ENCODE results near the gene PLBD2.

The PLBD2 gene

GRCh38 chr12:113368331-113368730 is 9.9 kb downstream of the PLBD2 start:
- DNase-seq: peak in 1 of 58 donors; percentile 8

DNA sequence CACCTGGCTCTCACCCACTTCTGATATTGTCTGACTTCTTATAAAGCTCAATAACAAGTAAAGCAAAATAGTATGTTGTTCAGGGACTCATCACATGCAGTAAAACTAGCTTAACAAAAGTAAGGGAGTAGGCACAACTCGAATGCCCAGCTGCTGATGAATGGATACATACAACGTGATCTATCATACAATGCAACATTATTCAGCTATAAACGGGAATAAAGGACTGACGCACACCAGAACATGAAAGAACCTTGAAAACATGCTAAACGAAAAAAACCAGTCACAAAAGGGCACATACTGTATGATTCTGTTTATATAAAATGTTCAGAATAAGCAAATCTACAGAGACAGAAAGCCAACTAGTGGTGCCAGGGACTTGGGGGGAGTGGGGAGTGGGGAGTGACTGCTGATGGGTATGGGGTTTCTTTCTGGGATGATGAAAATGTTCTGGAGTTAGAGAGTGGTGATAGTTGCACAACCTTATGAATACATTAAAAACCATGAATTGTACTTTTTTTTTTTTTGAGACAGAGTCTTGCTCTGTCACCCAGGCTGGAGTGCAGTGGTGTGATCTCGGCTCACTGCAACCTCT is 11.1 kb downstream of the PLBD2 start:
- DNase-seq: peak in 5 of 58 donors; percentile 22 to 48 (median 41)

DNA sequence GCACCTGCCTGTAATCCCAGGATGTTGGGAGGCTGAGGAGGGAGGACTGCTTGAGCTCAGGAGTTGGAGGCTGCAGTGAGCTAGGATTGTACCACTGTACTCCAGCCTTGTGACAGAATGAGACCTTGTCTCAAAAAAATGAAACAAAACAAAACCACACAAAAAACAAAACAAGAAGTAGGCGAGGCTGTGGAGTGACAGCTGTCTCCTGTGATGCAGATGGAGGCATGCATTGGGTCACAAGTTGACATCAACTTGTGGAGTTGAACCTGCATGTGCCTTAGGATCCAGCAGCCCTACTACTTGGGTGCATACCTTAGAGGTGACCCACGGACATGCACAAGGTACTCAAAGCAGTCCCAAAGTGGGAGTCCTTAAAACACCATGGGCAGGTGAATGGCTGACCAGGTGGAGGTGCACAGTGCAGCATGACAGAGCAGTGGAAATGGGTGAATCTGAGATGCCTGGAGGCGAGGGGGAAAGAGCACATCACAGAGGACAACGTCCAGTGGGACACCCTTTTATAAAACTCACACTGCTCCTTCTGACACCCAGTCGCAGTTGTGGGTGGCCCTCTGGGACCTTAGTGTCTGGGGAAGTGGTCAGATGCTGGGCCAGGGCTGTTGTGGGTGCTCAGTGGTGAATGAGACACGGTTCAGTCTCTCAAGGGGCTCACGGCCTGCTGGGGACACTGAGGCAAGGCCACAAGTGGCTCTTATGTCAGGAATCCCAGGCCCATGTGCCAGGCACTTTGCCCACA is 12.7 kb downstream of the PLBD2 start:
- DNase-seq: no peak

DNA sequence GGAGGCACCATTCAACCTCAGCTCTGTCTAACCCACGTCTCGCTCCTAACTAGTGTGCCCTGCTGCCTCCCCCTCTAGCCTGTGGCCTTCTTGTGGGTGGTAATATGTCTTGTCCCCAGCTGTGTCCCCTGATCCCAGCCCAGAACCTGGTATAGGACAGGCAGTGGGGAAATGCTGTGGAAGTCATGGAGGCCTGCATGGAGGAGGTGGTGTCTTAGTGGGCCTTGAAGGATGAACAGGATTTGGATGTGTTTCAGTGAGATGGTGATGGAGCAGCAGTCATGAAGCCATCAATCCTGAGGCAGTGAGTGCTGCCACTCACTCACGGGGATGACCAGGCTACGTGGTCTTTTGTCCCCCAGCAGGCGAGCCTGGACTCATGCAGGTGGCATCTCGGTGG is 13.4 kb downstream of the PLBD2 start:
- DNase-seq: no peak

DNA sequence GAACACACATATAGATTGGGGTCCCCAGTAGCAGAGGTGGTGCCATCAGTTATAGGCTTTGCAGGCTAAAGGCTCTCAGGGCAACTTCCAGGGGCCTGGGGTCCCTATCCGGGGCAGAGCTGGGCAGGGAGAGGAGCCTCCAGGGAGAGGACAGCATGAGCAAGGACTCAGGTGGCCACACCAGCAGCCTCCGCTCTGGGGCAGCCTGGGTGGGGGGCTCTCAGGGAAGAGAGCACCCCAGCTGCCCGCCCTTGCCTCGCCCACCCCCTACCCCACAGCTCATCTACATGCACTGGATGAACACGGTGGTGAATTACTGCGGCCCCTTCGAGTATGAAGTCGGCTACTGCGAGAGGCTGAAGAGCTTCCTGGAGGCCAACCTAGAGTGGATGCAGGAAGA is 14.0 kb downstream of the PLBD2 start:
- DNase-seq: no peak

DNA sequence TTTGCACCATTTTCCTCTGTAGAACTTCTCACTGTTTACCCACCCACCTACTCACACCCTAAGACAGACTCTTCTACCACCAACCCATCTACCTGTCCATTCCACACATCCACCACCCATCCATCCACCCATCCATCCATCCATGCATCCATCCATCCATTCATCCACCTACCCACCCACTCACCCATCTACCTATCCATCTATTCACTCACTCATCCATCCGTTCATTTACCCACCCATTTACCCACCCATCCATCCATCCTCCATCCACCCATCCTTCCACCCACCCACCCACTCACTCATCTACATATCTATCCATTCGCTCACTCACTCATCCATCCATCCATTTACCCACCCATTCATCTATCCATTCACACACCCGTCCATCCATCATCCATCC is 15.1 kb downstream of the PLBD2 start:
- DNase-seq: no peak

- DNase-seq: peak in 1 of 58 donors; percentile 12
Observed at GRCh38 chr12:113373969-113374368, 15.6 kb downstream of the PLBD2 start.

- no peak for DNase-seq
Observed at GRCh38 chr12:113374823-113375428, 16.5 kb downstream of the PLBD2 start.

- no peak for DNase-seq
Observed at GRCh38 chr12:113378291-113378690, 19.9 kb downstream of the PLBD2 start.

- peak in 16 of 58 donors; percentile 7 to 61 (median 18) for DNase-seq
Observed at GRCh38 chr12:113381220-113381619, 22.8 kb downstream of the PLBD2 start.

DNA sequence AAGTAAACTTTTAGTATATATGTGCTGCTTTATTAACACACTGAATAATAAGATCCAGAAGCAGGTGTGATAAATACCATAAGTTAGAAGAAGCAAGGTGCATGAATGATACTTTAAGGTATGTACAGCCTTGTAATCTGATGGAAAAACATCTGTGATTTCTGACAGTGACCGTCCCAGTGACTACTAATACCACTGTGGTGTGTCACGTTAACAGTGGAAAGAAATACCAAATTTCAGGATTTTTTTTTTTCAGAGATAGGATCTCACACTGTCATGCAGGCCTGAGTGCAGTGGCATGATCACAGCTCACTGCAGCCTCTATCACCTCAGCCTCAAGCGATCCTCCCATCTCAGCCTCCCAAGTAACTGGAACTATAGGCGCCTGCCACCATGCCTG is 23.8 kb downstream of the PLBD2 start:
- no peak for DNase-seq

DNA sequence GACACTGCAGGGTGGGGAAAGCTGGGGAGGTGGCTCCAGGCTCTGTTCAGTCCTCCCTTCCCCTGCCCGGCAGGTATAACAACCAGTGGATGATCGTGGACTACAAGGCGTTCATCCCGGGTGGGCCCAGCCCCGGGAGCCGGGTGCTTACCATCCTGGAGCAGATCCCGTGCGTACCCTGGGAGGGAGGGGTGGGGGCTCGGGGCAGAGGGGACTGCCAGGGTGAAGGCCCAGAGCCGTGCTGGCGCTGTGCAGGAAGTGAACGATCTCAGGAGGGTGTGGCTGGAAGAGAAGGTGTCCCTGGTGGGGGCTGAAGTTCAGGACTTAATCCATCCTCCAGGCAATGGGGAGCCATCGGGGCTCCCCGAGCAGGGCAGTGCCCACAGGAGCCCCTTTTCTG is 26.4 kb downstream of the PLBD2 start:
- no peak for DNase-seq

- DNase-seq: peak in 6 of 58 donors; percentile 5 to 43 (median 14)
Observed at GRCh38 chr12:113385282-113385882, 27.0 kb downstream of the PLBD2 start.

DNA sequence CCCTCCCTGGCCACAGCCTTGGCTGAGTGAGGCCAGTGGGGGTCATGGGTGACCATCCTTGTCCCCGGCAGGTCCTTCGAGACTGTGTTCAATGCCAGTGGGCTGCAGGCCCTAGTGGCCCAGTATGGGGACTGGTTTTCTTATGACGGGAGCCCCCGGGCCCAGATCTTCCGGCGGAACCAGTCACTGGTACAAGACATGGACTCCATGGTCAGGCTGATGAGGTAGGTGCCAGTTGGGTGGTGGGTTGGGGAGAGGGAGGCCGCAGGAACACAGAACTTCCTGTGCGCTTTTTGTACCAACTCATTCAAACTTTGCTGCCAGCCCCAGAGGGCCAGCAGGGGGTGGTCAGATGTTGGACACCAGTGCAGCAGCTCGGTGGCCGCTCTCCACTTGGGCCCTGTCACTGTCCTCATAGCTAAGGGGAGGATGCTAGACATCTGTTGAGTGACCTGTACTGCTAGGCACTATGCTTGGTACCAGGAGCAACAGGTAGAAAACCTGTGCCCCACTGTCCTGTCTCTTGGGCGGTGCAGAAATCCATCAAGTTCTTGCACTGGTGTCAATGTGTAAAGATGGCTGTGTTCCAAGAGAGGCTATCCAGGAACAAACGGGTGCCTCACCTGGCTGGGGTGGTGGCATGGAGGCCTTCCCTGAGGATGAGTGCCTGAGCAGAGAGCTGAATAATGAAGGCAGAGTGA is 28.6 kb downstream of the PLBD2 start:
- no peak for DNase-seq

DNA sequence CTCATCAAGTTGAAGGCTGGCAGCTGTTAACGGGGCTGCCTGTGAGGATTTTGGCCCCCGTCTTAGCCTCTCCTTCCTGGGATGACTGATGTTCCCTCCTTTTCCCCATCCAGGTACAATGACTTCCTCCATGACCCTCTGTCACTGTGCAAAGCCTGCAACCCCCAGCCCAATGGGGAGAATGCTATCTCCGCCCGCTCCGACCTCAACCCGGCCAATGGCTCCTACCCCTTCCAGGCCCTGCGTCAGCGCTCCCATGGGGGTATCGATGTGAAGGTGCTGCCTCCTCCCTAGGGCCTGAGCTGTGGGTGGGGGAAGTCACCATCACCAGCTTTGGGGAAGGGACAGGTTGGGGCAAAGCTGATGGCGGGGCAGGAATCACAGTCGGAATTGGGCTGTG is 29.2 kb downstream of the PLBD2 start:
- DNase-seq: no peak

DNA sequence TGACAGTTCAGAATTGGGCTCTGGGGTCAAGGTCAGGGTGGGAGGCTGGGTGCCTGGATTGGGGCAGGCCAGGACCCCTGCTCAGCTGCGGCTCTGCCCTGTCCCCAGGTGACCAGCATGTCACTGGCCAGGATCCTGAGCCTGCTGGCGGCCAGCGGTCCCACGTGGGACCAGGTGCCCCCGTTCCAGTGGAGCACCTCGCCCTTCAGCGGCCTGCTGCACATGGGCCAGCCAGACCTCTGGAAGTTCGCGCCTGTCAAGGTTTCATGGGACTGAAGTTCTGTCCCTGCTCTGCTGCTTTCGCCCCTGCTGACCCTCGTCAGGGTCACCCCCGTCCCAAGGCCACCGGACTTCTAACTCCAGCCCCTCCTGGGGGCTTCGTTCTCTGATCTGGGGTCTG is 30.0 kb downstream of the PLBD2 start:
- DNase-seq: no peak

GRCh38 chr12:113390064-113391043 is 32.0 kb downstream of the PLBD2 start:
- DNase-seq: no peak

- DNase-seq: no peak
Observed at GRCh38 chr12:113391145-113391544, 32.8 kb downstream of the PLBD2 start.

DNA sequence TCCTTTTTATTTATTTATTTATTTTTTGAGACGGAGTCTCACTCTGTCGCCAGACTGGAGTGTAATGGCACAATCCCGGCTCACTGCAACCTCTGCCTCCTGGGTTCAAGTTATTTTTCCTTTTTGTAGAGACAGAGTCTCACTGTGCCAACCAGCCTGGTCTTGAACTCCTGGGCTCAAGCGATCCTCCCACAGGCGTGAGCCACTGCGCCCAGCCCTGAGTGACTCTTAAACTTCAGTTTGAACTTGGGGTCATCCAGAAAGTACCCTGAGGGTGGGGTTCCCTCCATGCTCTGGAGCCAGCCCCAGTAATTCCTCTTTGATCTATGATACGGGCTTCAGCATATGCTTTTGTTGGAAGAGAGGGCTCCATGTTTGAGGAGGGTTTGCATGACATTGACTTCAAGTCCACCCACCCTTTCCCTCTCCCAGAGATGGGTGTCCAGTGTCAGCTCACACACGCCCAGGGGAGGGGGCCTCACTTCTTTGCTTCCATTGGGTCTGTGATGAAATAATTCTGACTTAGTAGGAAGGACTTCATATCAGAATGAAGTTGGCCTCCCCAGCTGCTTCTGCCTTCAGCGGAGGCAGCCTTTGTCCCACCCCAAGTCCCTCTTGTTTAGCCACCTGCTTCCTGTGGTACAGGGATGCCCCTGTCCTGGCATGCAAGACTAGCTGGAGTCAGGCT is 33.4 kb downstream of the PLBD2 start:
- DNase-seq: no peak

DNA sequence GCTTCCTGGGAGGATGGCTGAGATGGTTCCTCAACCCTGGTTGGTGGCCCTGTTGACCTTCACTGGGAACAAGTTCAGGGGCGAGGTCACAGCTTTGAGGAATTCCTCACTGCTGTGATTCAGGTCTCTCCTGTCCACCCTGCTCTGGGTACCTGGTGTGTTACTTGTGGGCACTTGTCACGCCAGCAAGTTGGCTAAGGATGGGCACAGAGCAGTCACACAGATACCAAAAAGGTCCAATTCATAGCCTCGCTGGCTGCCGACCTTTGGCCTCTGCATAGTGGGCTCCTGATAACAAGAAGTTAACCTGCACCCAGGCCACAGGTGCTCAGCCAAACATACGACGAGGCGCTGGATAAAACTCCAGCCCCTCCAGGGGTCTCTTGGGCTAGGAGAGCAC is 34.1 kb downstream of the PLBD2 start:
- DNase-seq: no peak
